ENCODE results near the gene TM9SF3.

- TF ChIP-seq CTCF (IDR thresholded peaks at IDR 0.05) (no peak), POLR2A (IDR thresholded peaks at IDR 0.05) (no peak)
These were observed 27.7 kb upstream of the TM9SF3 start for GRCh38 chr10:96614515-96614914.

Measured in body of pancreas (tissue), 4 donors.